ENCODE data around the gene ASCC2.
"Not testable (repeated sequence)": the region's sequence is repeated elsewhere in the genome, so short reads cannot be mapped to it uniquely, and the experiment has no call there.

ASCC2 gene, protein sequence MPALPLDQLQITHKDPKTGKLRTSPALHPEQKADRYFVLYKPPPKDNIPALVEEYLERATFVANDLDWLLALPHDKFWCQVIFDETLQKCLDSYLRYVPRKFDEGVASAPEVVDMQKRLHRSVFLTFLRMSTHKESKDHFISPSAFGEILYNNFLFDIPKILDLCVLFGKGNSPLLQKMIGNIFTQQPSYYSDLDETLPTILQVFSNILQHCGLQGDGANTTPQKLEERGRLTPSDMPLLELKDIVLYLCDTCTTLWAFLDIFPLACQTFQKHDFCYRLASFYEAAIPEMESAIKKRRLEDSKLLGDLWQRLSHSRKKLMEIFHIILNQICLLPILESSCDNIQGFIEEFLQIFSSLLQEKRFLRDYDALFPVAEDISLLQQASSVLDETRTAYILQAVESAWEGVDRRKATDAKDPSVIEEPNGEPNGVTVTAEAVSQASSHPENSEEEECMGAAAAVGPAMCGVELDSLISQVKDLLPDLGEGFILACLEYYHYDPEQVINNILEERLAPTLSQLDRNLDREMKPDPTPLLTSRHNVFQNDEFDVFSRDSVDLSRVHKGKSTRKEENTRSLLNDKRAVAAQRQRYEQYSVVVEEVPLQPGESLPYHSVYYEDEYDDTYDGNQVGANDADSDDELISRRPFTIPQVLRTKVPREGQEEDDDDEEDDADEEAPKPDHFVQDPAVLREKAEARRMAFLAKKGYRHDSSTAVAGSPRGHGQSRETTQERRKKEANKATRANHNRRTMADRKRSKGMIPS

DNA sequence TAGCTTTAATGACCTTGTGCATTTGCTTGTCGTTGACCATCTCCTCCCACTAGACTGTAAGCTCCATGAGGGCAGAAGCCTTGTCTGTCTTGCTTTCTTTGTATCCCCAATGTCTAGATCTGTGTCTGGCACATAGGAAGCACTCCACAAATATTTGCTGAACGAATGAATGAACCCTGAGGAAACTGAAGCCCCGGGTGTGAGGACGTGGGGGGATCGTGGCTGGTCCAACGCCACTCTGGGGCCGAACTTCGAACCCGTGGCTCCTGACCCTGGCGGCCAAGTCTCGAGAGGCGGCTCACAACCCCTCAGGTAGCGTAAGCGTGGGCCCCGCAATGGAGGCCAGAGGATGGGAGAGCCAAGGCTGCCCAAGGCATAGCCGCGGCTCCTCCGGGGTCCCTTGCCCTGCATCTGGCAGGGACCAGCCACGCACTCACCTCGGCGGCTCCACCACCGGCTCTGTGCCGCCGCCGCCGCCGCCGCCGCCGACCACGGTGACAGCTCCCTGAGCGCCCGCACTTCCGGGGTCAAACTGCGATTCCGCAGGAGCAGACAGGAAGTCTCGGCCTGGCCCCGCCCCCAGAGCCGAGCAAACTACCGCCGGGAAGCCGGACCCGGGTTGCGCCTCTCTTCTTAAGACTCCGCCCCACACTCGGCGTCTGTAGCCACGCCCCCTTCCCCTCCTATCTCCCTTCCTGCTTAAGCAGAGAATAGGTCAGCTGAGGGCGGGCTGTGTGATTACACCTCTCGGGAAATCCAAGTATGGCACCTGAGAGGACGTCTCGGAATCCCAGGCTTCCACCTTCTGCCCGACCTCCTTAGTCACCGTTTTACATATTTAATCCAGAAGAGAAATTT, at the start of gene ASCC2:
ASCC2 (minus strand) TSS at position 534 of the 858 bp plus-strand sequence. CDS start 5,949 bp downstream, outside the sequence.
- DNase-seq, result peak; percentile 99

DNA sequence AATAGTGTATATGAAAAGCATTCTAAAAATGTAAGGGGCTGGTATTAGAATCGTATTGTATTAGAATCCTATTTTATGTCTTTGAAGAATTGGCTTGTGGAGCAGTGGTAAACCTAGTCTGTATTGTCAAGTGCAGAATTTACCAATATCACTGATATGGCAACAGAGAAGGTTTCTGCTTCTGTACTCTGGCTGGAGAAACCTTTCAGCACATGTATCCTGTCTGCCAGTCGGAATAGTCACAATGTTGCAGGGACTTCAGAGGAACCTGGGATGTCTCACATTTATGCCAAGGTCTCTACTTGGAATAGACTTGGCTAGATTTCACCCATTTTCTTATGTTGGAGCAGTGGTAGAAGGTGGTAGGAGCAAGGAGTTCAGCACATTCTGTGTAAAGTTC, 49.3 kb upstream of the ASCC2 start:
- DNase-seq, result no peak

DNA sequence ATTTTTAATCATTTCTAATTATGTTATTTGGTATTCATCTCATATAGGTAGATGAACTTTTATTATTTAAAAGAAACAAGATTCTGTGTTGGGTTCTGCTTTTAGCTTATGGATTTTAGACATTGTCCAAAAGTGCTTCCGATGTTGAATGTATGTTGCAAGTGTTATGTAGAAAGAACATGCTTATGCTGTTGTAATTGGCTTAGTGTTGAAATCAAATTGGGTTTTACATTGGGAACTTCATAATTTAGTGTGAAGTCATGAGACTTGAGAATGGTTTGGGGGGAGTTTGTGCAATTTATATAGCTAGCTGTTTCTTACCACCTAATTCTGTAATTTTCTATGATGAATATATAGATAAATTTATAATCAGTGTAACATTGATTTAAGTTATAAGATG, 48.5 kb upstream of the ASCC2 start:
- no peak for DNase-seq

DNA sequence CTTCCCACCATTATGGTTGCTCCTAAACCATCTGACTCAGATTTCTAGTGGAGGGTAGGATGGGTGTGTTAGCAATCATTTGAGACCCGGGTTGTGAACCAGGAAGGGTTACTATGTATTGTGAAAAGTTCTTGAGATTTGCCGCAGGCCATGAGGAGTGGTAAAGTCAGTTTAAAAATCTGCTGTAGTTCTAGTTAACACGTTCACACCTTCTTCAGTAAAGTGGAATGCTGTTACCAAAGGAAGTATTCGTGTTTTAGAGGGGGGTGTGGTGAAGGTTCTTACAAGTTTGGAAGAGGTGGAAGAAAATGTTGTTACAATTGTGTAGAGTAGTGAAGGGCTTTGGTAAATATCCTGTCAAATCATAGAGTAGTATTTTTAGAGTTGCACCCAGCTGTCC, 47.5 kb upstream of the ASCC2 start:
- DNase-seq, result no peak

DNA sequence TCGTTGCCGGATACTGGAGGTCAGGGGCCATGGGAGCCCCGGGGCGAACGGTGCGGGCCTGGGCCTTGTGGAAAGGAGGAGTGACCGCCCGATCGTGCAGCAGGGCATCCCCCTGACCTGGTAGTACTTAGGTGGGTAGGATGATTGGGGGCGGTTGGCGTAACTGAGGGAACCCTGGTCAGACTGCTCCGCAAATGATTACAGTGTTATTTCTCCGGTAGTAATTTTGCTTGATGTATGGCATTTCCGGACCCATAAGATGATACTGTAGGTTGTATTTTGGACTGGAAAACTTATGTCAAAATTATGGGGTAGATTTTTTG, 45.7 kb upstream of the ASCC2 start:
- no peak for DNase-seq

DNA sequence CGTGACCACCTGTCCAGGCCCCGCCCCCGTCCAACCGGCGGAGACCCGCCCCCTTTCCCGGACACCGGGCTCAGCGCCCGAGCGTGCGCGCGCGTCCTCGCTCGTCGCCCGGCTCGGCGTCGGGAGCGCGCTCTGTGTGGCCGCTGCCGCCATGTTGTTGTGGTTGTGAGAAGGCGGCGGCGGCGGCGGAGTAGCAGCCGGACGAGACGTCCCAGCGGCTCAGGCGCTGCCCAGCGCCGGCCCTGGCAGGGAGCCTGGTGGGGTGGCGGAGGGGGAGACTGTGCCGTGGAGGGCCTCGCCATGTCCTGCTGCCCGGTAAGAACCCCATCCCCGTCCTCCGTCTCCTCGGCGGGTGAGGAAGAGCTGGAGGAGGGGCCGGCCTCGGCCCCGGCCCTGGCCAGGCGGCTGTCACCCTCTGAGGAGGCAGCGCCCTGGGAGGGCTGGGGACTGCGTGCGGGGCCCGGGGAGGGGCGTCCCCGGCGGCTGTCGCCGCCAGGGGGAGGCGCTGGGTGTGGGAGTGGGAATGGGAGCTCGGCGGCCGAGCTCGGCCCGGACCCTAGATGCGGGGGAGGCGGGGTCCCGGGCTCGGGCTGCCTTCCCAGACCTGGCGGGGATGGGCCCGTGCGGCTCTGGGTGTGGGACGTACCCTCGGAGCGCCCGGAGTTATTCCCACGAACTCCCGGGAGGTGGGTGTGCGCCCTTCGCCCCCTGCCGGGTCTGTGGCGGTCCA, 45.1 kb upstream of the ASCC2 start, which contains the start of gene MTMR3:
MTMR3 (plus strand) TSS at position 130 of the 730 bp plus-strand sequence. CDS start 87,886 bp downstream, outside the sequence.
- peak; percentile 98 for DNase-seq

DNA sequence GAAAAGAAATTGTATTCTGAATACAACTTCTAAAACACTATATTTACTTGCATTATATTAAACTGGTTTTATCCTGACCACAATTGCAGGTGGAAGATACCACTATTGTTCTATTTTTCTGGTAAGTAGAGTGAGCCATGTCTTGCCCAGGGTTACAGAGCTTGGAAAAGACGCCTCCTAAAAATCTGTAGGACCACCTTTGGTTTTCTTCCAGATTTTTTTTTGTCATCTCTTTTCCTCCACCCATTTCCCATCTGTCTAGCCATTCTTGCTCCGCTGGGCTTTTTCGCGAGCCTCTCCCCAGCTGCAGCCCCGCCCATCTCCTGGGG, 44.6 kb upstream of the ASCC2 start:
- no peak for DNase-seq

DNA sequence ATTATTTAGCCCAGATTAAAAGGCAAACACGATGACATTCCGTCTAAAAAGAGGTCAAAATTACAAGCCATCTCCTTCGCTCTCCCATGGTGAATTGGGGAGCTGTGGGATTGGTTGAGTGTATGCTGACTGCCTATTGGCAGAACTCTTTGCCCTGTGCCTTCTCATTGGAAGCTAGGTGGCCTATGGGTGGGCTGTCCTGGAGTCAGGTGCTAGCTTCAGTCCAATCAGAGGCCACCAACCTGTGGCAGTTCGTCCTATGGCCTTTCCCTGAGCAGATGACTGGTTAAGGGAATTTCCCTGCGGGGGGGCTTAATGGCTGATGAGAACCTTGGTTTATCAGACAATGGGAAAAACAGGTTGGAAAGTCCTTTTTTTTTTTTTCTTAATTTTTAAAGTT, 41.7 kb upstream of the ASCC2 start:
- DNase-seq, result no peak

DNA sequence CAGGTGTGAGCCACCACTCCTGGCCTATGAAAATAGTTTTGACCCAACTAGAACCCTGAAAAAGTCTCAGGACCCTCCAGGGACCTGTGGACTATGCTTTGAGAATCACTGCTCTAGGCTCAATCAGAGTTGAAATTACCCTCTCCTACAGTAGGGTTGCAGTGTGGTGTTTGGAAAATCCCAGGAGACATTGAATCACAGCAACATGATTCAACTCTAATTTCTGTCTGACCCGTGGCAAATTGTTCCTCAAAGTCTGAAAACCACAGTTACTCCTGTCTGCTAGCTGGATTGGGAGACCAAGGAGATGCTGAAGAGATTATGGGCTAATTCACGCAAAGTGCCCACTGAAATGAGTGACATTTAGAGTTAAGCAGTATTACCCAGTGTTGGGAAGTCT, 39.5 kb upstream of the ASCC2 start:
- DNase-seq, result no peak

DNA sequence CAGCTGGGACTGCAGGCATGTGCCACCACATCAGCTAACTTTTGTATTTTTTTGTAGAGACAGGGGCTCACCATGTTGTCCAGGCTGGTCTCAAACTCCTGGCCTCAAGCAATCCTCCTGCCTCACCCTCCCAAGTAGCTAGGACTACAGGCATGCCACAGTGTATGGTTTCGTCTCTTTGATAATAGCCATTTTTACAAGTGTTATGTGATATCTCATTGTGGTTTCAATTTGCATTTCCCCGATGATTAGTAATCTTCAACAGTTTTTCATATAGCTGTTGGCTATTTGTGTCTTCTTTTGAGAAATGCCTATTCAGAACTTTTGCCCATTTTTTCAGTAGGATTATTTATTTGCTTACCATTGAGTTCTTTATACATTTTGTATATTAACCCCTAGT, 35.9 kb upstream of the ASCC2 start:
- DNase-seq, result no peak

DNA sequence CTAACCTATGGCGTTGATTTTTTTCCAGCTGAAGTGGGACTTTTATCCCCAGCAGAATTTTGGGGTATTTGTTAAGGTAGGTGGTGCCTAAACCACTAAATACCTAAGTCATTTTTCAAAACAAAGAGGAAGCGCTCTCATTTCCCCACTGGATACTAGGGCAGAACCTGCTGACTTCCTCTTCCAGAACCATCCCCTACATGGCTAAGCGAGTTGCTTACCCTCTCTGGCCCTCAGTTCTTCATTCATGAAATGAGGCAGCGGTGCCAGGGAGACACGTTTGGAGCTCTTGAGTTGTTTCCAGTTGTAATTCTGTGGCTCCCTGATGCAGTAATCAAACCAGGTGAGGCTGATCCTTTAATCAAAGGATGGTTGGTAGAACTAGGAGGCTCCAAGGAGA, 34.9 kb upstream of the ASCC2 start:
- no peak for DNase-seq

DNA sequence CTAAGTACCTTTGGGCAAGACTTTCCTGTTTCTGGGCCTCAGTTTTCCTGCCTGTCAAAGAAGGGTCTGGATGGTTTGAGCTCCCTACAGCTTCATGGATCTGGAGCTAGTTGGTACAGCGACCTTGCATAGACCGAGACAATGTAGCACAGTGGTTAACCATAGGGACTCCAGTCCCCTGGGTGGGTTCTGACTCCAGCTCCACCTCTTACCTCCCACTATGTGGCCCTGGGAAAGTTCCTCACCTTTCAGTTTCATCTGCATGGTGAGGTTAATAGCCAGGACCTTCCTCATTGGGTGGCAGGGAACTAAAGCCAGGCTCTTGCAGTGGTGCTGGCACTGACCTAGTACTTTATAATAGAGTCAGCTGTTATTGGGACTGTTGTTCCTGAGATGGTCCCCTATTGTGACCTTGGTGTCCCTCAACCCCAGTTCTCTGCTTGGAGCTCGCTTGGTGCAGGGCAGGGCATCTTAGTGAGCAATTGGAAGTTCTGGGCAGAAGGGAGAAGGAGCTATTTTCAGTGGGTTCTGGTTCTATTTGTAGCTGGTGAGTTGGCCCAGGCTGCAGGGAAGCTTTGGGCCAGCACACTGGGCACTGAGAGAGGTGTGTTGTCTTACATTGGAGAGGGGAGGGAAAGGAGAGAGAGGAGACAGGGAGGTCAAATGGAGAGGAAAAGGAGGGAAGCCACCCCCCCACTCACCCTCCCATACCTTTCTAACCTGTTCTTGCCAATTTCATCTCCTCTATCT, 34.2 kb upstream of the ASCC2 start:
- no peak for DNase-seq

DNA sequence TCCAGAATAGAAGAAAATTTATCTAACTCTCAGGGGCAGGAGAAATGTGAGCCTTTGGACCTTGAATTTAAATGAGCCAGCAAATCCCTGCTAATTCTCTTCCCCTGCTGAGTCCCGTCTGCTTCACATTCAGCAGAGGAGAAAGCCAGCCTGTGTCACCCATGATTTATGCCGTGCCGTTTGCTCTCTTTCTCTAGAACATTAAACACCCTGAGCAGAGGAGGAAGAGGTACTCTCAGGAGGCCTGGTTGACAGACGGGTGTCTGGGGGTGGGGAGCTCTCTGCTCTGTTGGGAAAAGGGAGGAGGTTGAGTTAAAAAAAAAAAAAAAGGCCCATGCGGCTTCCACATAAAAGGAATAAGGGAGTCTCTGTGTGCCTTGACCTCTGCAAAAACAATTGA, 33.6 kb upstream of the ASCC2 start:
- DNase-seq, result no peak

DNA sequence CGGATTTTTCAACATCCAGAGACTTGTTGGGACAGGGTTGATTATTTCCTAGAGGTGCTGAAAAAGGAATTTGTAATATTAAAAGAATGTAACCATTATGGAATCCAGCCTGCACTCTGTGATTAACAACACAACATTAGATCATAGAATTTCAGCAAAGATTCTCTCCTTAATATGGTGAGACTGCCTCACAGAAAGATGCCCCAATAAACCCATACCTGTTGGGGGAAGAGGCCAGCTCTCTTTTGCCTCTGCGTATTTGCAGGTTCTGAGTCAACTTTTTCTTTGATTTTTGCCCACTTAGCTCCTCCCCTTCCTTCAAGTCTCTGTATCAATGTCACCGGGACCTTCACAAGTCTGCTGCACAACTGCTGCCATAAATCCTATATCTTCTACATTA, 32.5 kb upstream of the ASCC2 start:
- DNase-seq, result no peak

DNA sequence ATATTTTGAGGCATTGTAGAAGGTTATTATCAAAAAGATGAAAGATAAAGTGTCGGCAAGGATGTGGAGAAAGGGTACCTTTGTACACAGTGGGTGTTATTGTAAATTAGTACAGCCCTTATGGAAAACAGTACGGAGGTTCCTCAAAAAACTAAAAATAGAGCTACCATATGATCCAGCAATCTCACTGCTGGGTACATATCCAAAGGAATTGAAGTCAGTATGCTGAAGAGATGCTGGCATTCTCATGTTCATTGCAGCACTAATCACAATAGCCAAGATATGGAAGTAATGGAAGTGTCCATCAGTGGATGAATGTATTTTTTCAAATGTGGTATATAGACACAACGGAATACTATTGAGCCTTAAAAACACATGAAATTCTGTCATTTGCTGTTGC, 29.8 kb upstream of the ASCC2 start:
- no peak for DNase-seq

DNA sequence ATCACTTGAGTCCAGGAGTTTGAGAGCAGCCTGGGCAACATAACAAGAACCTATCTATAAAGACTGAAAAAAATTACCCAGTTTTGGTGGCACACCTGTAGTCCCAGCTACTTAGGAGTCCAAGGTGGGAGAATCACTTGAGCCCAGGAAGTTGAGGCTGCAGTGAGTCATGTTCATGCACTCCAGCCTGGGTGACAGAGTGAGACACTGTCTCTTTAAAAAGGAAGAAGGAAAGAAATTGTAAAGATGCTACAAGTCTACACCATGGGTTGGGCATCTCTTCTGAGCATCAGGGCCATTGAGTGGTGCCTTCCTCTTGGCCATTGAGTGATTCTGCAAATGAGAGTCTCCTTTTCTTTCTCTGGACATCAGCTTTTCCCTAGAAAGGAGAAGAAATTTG, 29.2 kb upstream of the ASCC2 start:
- DNase-seq, result no peak

DNA sequence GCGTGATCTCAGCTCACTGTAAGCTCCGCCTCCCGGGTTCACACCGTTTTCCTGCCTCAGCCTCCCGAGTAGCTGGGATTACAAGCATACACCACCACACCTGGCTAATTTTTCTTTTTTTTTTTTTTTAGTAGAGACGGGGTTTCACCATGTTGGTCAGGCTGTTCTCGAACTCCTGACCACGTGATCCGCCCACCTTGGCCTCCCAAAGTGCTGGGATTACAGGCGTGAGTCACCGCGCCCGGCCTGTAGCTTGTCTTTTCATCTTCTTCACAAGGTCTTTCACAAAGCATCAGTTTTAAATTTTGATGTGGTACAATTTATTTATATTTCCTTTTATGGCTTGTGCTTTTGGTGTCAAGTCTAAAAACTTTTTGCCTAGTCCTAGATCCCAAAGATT, 27.5 kb upstream of the ASCC2 start:
- DNase-seq, result not testable (repeated sequence)

DNA sequence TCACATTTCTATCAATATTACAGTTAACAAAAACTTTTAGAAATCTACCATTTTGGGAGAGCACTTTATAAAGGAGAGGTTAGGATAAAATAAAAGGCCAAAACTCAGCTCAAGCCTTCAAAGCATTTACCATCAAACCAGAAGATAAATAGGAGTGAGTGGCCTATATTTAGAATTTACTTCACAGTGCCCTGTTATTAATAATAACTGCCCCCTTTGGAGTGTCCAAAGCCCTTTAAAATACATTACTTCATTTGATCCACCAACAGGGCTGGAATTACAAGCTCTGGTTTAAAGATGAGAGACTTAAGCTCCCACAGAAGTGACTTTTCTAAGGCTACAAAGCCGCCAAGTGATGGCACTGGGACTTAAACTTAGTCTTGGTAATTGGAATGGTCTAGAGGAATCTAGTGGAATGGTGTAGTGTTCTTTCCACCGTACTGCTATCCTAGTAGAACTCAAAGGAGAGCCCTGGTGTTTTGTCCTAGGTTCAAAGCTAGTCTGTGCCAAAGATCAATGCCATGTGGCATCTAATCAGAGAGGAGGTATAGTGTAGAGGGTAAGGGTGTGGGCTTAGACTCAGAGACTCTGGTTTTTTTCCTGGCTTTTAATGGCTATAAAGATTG, 23.7 kb upstream of the ASCC2 start:
- DNase-seq, result no peak

DNA sequence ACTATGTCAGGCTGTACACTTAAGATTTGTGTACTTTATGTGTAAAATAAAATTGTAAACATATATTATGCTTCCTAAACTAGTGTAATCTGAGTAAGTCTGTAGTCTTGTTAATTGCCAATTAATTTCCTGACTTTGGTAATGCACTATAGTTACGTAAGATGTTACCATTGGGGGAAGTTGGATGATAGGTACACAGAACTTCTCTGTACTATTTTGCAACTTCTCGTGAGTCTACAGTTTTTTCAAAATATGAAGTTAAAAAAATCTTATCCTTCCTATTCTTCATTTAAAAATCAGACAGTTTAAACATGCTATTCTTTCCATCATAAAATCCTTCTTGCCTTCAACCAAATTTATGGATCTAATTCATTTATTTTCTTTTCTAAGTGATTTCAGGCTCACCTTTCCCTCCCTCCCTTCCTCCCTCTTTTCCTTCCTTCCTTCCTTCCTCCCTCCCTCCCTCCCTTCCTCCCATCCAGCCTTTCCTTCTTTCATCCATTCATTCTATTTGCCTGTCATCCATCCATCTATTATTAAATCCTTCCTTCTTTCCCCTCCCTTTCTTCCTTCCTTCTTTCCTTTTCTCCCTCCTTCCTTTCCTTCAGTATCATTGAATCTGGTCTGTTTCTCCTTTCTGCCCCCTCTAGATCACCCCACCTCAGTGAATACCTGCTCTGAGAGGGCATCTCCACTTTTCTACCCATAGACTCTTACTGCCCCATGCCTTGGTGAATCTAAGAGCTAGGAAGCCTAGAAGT, 22.1 kb upstream of the ASCC2 start:
- no peak for DNase-seq

DNA sequence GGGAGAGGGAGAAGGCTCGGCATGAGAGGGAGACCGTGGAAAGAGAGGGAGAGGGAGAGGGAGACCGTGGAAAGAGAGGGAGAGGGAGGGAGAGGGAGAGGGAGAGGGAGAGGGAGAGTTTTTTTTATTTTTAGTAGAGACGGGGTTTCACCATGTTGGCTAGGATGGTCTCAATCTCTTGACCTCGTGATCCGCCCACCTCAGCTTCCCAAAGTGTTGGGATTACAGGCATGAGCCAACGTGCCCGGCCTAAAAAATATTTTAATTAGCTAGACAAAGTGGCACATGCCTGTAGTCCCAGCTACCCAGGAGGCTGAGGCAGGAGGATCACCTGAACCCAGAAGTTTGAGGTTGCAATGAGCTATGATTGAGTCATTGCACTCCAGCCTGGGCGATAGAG, 21.0 kb upstream of the ASCC2 start:
- not testable (repeated sequence) for DNase-seq

DNA sequence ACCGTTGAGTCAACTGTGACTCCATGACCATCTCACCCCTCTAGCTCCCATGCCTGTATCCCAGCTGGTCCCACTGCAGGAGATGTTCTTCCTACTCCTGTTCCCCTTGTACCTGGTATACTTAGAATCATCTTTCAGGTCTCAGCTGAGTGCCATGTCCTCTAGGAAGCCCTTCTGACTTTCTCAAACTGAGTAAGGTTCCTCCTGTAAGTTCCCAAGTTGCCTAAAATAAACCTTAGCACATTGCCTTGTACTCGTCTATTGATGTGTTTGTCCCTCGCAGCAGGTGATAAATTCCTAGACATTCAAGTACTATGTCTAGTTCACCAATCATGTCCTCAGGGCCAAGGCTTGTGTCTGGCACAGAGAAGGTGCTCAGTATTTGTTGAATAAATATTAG, 18.4 kb upstream of the ASCC2 start:
- DNase-seq, result no peak
